Uterus (tissue), 4 donors: ENCODE measurements around the gene LDLRAD4. TPM values are rescaled to one million over a fixed set of nuclear protein-coding genes. Genes with fewer than 3 reads are reported as not detected.

Experiments used
- DNase-seq, 2 donors: peaks; one replicate each; pipeline ENCODE4 v3.0.0-alpha.2; 2019 to 2020
- H3K27ac ChIP-seq, 2 donors: fragments of 200-600 bp; sonication (generic); 1 replicate in 1 of 2; 2 replicates in 1 of 2; pipeline ENCODE4 v1.5.1; 2016 to 2018
- H3K27me3 ChIP-seq, 2 donors: fragments of 200-600 bp; sonication (generic); one replicate each; pipeline ENCODE4 v1.5.1; 2018 to 2019; ENCODE audit warnings: control low read depth in 1 of 2
- H3K36me3 ChIP-seq, 2 donors: fragments of 200-600 bp; sonication (generic); one replicate each; pipeline ENCODE4 v1.5.1; 2019; ENCODE audit warnings: control low read depth in 1 of 2
- H3K4me1 ChIP-seq, 2 donors: fragments of 200-600 bp; sonication (generic); one replicate each; pipeline ENCODE4 v1.5.1; 2018 to 2019; ENCODE audit warnings: control low read depth in 1 of 2
- H3K4me3 ChIP-seq, 2 donors: fragments of 200-600 bp; sonication (generic); 1 replicate in 1 of 2; 2 replicates in 1 of 2; pipeline ENCODE4 v1.5.1; 2018 to 2019; ENCODE audit warnings: mild to moderate bottlenecking in 1 of 2
- H3K9me3 ChIP-seq, 2 donors: fragments of 200-600 bp; sonication (generic); one replicate each; pipeline ENCODE4 v1.5.1; 2019; ENCODE audit warnings: control low read depth in 1 of 2
- POLR2A ChIP-seq, 2 donors: fragments of 450-650 bp; IDR thresholded peaks; one replicate each; pipeline ENCODE4 v1.6.1; 2016; ENCODE audit warnings: antibody characterized with exemption in 2 of 2, mild to moderate bottlenecking in 1 of 2, moderate library complexity in 1 of 2
- intact Hi-C: fragments of 100-400 bp; cut with DNase I; formaldehyde crosslinking; loops from one replicate; pipeline ENCODE4 v1.15.1; 2023; ENCODE audit warnings: low total_unique reads
- total RNA-seq, 4 donors: library from RNA; depleted of rRNA in 3 of 4; stranded (reverse); fragments of >200 nt in 3 of 4; gene quantifications; one replicate each; pipeline versions ENCODE4 v1.1.0 to v1.2.4, GENCODE V29; 2014 to 2023
- TF ChIP-seq, protein P1 (sequence below), 4 experiments: fragments of 200-600 bp in 2 of 4; fragments of 450-650 bp in 2 of 4; sonication (generic) in 2 of 4; IDR thresholded peaks; one replicate each; pipeline ENCODE4 v1.5.1; 2016 to 2019; ENCODE audit warnings: antibody characterized with exemption in 4 of 4, mild to moderate bottlenecking in 2 of 4, moderate library complexity in 1 of 4
- donor health status: DM: yes; HTN: yes; CAD: no.

LDLRAD4 gene
- total RNA-seq, 4 donors from 2014 or later = 23.8 to 82.2 (median 39.3) TPM

GRCh38 chr18:13611142-13611600 is 392.6 kb downstream of the LDLRAD4 start:
- intact Hi-C loops = no loop called here
- H3K27me3 ChIP-seq = no peaks in the 10 kb centered on the region
- peaks cover 0 to 4% of the 10 kb centered on the region in 2 donors for H3K4me1 ChIP-seq
- no peaks in the 10 kb centered on the region for H3K9me3 ChIP-seq
- peak overlapping the region; percentile 31 to 32 for H3K4me3 ChIP-seq
- no peaks in the 10 kb centered on the region for H3K36me3 ChIP-seq
- H3K27ac ChIP-seq = peak overlapping the region; percentile 35 to 79
- TF ChIP-seq, protein P1, sequence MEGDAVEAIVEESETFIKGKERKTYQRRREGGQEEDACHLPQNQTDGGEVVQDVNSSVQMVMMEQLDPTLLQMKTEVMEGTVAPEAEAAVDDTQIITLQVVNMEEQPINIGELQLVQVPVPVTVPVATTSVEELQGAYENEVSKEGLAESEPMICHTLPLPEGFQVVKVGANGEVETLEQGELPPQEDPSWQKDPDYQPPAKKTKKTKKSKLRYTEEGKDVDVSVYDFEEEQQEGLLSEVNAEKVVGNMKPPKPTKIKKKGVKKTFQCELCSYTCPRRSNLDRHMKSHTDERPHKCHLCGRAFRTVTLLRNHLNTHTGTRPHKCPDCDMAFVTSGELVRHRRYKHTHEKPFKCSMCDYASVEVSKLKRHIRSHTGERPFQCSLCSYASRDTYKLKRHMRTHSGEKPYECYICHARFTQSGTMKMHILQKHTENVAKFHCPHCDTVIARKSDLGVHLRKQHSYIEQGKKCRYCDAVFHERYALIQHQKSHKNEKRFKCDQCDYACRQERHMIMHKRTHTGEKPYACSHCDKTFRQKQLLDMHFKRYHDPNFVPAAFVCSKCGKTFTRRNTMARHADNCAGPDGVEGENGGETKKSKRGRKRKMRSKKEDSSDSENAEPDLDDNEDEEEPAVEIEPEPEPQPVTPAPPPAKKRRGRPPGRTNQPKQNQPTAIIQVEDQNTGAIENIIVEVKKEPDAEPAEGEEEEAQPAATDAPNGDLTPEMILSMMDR (IDR thresholded peaks at IDR 0.05) = no peak
- TF ChIP-seq POLR2A (IDR thresholded peaks at IDR 0.05) = no peak
- peak in 1 of 2 donors; percentile 52 for DNase-seq

DNA sequence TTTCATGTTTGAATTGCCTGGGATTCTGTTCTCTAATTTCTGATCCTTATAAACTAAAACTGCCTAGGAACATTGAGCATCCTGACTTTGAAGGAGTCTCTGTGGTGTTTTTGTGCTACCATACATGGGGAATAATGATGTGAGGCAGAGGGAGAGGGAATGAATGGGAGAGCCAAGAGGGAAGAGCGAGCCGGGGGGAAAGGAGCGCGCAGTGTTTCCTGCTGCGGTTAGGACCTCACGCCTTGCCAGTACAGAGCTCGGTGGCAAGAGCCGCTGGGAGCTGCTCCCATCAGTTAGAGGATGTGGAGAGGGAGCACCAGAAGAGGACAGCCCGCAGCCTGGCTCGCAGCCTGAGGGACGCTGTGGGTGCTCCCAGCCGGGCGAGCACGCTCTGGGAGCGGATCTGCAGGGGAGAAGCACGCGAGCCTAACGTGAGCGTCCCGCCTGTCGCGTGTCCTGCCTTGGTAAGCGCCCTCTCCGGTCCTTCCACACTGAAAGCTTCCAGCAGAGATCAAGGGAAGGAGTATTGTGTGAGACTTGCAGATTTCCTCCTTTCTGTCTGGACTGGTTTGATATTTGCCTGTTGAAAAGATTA is 393.1 kb downstream of the LDLRAD4 start:
- no peaks in the 10 kb centered on the region for H3K36me3 ChIP-seq
- intact Hi-C loops = no loop called here
- H3K4me3 ChIP-seq = peak overlapping the region; percentile 31 to 32
- TF ChIP-seq POLR2A (IDR thresholded peaks at IDR 0.05) = no peak
- TF ChIP-seq, protein P1 (IDR thresholded peaks at IDR 0.05) = no peak
- peak in 1 of 2 donors; percentile 50 for DNase-seq
- H3K27ac ChIP-seq = peak overlapping the region; percentile 35 to 79
- H3K27me3 ChIP-seq = no peaks in the 10 kb centered on the region
- H3K4me1 ChIP-seq = peaks cover 0 to 4% of the 10 kb centered on the region in 2 donors
- H3K9me3 ChIP-seq = no peaks in the 10 kb centered on the region

GRCh38 chr18:13612196-13612997 is 393.8 kb downstream of the LDLRAD4 start:
- peaks cover 0 to 4% of the 10 kb centered on the region in 2 donors for H3K4me1 ChIP-seq
- H3K36me3 ChIP-seq = no peaks in the 10 kb centered on the region
- no peaks in the 10 kb centered on the region for H3K27me3 ChIP-seq
- H3K4me3 ChIP-seq = peak overlapping the region in 1 of 2 donors; percentile 32
- no peak for TF ChIP-seq POLR2A (IDR thresholded peaks at IDR 0.05)
- DNase-seq = no peak
- intact Hi-C loops = no loop called here
- H3K9me3 ChIP-seq = no peaks in the 10 kb centered on the region
- H3K27ac ChIP-seq = peak overlapping the region in 1 of 2 donors; percentile 79

GRCh38 chr18:13613099-13613498 is 394.5 kb downstream of the LDLRAD4 start:
- intact Hi-C loops = no loop called here

DNA sequence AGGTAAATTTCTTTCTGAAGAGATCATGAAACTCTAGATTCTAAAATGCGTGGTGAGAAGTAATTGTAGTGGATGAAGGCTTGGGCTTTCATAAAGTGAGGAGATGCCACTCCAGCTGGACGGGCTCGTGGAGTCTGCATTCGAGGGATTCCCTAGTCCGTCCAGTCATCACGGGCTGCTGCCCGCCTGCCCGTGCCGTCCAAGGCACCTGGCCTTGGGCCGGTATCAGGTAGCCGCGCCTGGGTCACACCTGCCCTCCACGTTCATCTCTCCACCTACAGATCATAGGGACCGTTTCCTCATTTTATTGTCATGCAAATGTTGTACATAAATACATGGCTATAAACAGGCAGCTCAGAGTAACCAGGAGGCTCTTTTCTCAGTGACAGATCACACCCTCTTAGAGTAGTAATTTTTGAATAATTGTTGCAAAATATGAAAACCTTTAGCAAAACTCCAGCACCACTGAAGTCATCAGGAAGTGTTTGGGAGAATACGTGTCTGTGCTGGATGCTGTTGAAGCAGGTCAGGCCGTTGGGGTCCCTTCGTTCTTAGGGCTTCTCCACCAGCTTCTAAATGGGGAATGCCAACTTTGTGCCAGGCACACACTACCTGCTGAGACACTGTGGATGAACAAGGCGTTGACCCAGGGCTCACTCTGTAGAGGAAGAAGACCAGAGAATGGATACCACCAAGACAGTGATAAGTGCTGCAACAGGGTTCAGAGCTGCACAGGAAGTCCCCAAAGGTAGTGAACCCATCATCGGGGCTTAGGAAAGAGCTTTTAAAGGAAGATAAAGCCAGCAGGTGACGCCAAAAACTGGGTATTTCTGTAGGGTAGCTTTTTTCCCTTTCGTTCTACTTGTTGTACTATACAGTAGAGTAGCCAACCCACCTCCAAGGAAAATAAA is 395.3 kb downstream of the LDLRAD4 start:
- intact Hi-C loops = no loop called here
- Histone ChIP-seq H3K27me3 (no peaks in the 10 kb centered on the region), H3K27ac (no peak overlapping the region)

More at GRCh38 chr18:13613099-13613498, 394.5 kb downstream of the LDLRAD4 start:
- Histone ChIP-seq H3K27me3 (no peaks in the 10 kb centered on the region), H3K4me3 (no peak overlapping the region), H3K4me1 (peaks cover 0 to 4% of the 10 kb centered on the region in 2 donors), H3K36me3 (no peaks in the 10 kb centered on the region), H3K9me3 (no peaks in the 10 kb centered on the region), H3K27ac (no peak overlapping the region)
- no peak for DNase-seq
- TF ChIP-seq, protein P1 (IDR thresholded peaks at IDR 0.05) = no peak
- TF ChIP-seq POLR2A (IDR thresholded peaks at IDR 0.05) = no peak

More for the DNA sequence above, 395.3 kb downstream of the LDLRAD4 start:
- no peak for DNase-seq
- no peak overlapping the region for H3K4me3 ChIP-seq
- TF ChIP-seq POLR2A (IDR thresholded peaks at IDR 0.05) = no peak
- TF ChIP-seq, protein P1 (IDR thresholded peaks at IDR 0.05) = no peak
- no peaks in the 10 kb centered on the region for H3K9me3 ChIP-seq
- H3K36me3 ChIP-seq = no peaks in the 10 kb centered on the region
- peaks cover 0 to 4% of the 10 kb centered on the region in 2 donors for H3K4me1 ChIP-seq
